Bronchial epithelial cell (primary cell): ENCODE results near the gene SLC35E4. TPM values are rescaled to one million over a fixed set of nuclear protein-coding genes. Genes with fewer than 3 reads are reported as not detected.
"Not testable (repeated sequence)": the region's sequence is repeated elsewhere in the genome, so short reads cannot be mapped to it uniquely, and the experiment has no call there.

Source experiments
- DNase-seq: peaks from one replicate; pipeline ENCODE4 v3.0.0-alpha.2; 2010; ENCODE audit warnings: low read depth
- FAIRE-seq: peaks from 2 replicates; lab custom pipeline; 2011; peaks lifted over from hg19 to GRCh38; lab: Jason Lieb, UNC
- H3K27me3 ChIP-seq: 2 replicates; pipeline ENCODE4 v1.5.1; 2011; ENCODE audit warnings: low read length; ENCODE audit not compliant: control insufficient read depth, insufficient read depth
- H3K36me3 ChIP-seq: 2 replicates; pipeline ENCODE4 v1.5.1; 2011; ENCODE audit warnings: low read length; ENCODE audit not compliant: control insufficient read depth, insufficient read depth
- H3K4me3 ChIP-seq: 2 replicates; pipeline ENCODE4 v1.5.1; 2011; ENCODE audit warnings: mild to moderate bottlenecking, low read depth, low read length, control low read depth
- CTCF ChIP-seq: IDR thresholded peaks from 2 replicates; pipeline ENCODE4 v1.5.1; 2011; ENCODE audit warnings: mild to moderate bottlenecking, moderate library complexity, low read length, control low read depth, inconsistent platforms; ENCODE audit not compliant: insufficient read depth, severe bottlenecking
- total RNA-seq: library from RNA; depleted of rRNA; stranded (reverse); fragments of >200 nt; gene quantifications from 2 replicates; pipeline ENCODE4 v1.2.1, GENCODE V29; 2014

Gene SLC35E4
- 4.7 and 9.0 TPM in 2 replicates for total RNA-seq

- Histone ChIP-seq H3K27me3 (no peaks in the 10 kb centered on the region), H3K4me3 (peak within 1 kb of the TSS; percentile 49), H3K36me3 (no peaks in the 10 kb centered on the region)
- DNase-seq (peak; percentile 68), FAIRE-seq (no peak)
- TF ChIP-seq CTCF = peak; percentile 27
These were observed at the start of gene SLC35E4 for GRCh38 chr22:30635273-30636225. SLC35E4 (plus strand) TSS chr22:30635781; CDS start chr22:30636451, 670 bp downstream.

- no peak for TF ChIP-seq CTCF
- no peaks in the 10 kb centered on the region for H3K27me3 ChIP-seq
- peaks cover 44% of the 10 kb centered on the region for H3K36me3 ChIP-seq
- no peak for FAIRE-seq
- H3K4me3 ChIP-seq = no peak overlapping the region
- no peak for DNase-seq
These were observed 49.2 kb upstream of the SLC35E4 start for GRCh38 chr22:30586414-30586813.

DNA sequence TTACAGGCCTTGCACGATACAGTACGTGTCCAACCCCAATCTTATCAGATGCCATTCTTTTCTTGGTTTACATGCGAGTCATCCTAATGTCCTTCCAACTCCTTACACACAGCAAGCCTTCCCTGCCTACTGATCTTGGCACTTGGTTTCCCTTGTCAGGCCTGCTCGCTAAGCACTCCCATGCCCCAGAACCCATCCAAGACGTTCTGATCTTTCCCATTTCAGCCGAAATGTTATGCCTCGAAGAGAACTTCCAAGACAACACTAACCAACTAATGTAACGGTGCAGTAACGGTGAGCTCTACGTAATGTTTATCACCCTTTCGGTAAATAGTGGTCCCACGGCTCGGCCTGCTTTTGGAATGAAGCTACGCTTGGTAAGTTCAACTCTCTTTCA is 44.4 kb upstream of the SLC35E4 start:
- Histone ChIP-seq H3K4me3 (peak overlapping the region; percentile 89), H3K27me3 (peaks cover 2% of the 10 kb centered on the region), H3K36me3 (peaks cover 18% of the 10 kb centered on the region)
- FAIRE-seq (no peak), DNase-seq (peak; percentile 29)
- TF ChIP-seq CTCF = no peak

DNA sequence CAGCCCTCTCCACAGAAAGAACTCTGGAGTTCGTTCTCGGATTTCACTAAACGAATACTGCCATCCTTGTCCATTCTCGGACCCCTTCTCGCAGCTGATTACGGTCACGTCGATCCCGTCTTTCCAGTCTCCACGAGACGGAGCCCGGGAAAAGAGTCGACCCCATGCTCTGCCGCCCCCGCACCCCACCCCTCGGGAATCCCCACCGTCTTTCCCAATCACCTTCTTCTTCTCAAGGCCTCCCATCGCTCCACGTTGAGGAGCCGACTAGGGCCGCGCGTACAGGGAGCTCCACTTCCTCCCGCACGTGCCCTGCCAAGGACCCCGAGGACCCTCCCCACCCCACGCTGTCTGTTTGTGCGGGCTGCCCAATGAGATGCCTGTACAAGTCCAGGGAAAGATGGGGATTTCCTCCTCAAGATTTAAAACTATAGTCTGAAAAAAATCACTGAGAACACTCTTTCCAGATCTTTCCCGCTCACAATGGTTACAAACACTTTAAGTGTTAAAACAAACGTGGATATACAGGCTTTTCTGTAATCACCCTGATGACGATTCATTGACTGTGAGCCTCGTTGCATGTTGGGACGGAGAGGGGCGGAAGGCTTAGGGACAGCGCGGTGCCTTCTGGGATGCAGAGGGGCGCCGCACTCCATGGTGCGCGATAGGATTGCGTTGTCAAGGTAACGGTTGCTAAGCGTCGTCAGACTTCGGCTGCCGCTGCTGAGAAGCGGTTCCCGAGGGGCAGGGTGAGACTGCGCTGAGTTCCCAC is 43.8 kb upstream of the SLC35E4 start, which contains the start of gene PES1:
TSS of gene PES1 (minus strand) at position 323 of the 772 bp plus-strand sequence. CDS start at position 246, 77 bp downstream.
- FAIRE-seq (peak; percentile 99), DNase-seq (peak; percentile 93)
- Histone ChIP-seq H3K27me3 (peaks cover 2% of the 10 kb centered on the region), H3K4me3 (peak within 1 kb of the TSS; percentile 89), H3K36me3 (peaks cover 16% of the 10 kb centered on the region)
- TF ChIP-seq CTCF = no peak

DNA sequence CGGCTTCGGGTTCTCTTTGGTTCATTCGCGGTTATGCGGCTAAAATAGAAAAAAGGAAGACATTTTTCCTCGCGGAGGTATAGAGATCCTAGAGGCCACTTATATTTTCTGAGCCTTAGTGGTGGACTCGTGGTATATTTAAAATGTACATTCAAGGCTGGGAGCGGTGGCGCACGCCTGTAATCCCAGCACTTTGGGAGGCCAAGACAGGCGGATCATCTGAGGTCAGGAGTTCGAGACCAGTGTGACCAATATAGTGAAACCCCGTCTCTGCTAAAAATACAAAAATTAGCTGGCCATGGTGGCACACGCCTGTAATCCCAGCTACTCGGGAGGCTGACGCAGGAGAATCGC is 43.2 kb upstream of the SLC35E4 start:
- DNase-seq, FAIRE-seq, H3K4me3 ChIP-seq, H3K27me3 ChIP-seq: not testable (repeated sequence)
- H3K36me3 ChIP-seq = peaks cover 11% of the 10 kb centered on the region

- no peak for FAIRE-seq
- no peaks in the 10 kb centered on the region for H3K36me3 ChIP-seq
These were observed 39.4 kb upstream of the SLC35E4 start for GRCh38 chr22:30596199-30596598.

More at GRCh38 chr22:30596199-30596598, 39.4 kb upstream of the SLC35E4 start:
- no peak for TF ChIP-seq CTCF
- Histone ChIP-seq H3K4me3 (no peak overlapping the region), H3K27me3 (peaks cover 2% of the 10 kb centered on the region)
- no peak for DNase-seq
